WTC11 (cell line): ENCODE data around the gene EIF4H. TPM values are rescaled to one million over a fixed set of nuclear protein-coding genes. Genes with fewer than 3 reads are reported as not detected.

Experiments
- ATAC-seq: fragments of 200-7000 bp; cut with Tn5 transposase; 2 replicates; pipeline ENCODE4 v1.10.0; 2021; ENCODE audit warnings: mild to moderate bottlenecking, moderate library complexity
- CTCF ChIA-PET: fragments of 300-600 bp; sonication (Branson Sonifier 250); formaldehyde crosslinking; loops from one replicate; lab custom pipeline; 2021; ENCODE audit warnings: antibody characterized with exemption; lab: Charles Lee
- POLR2A ChIA-PET: fragments of 350-600 bp; sonication (Branson Sonifier 250); formaldehyde crosslinking; loops from one replicate; lab custom pipeline; 2021; ENCODE audit warnings: antibody characterized with exemption; lab: Charles Lee
- DNase-seq: peaks from one replicate; pipeline ENCODE4 v3.0.0; 2021; ENCODE audit warnings: low spot score
- H3K27ac Mint-ChIP-seq: 2 replicates; pipeline ENCODE4 v1.8.0; 2021; ENCODE audit warnings: mixed read lengths
- H3K27me3 Mint-ChIP-seq: 2 replicates; pipeline ENCODE4 v1.8.0; 2021; ENCODE audit warnings: low read depth, mild to moderate bottlenecking, moderate library complexity, mixed read lengths
- H3K36me3 Mint-ChIP-seq: 2 replicates; pipeline ENCODE4 v1.8.0; 2021; ENCODE audit warnings: mixed read lengths
- H3K4me1 Mint-ChIP-seq: 2 replicates; pipeline ENCODE4 v1.8.0; 2022; ENCODE audit warnings: mixed read lengths
- H3K4me3 Mint-ChIP-seq: 2 replicates; pipeline ENCODE4 v1.8.0; 2021; ENCODE audit warnings: mild to moderate bottlenecking, moderate library complexity, mixed read lengths
- H3K9me3 Mint-ChIP-seq: 2 replicates; pipeline ENCODE4 v1.8.0; 2021; ENCODE audit warnings: mixed read lengths
- ATF1 ChIP-seq: sonication (generic); formaldehyde crosslinking; IDR thresholded peaks from 2 replicates; pipeline ENCODE4 v1.8.1; 2023; ENCODE audit warnings: mild to moderate bottlenecking, moderate library complexity, missing genetic modification reagents
- IRF2 ChIP-seq: sonication (generic); formaldehyde crosslinking; IDR thresholded peaks from 2 replicates; pipeline ENCODE4 v1.8.0; 2022; ENCODE audit warnings: low read depth, missing genetic modification reagents, borderline replicate concordance
- JUN ChIP-seq: sonication (generic); formaldehyde crosslinking; IDR thresholded peaks from 2 replicates; pipeline ENCODE4 v1.8.0; 2023; ENCODE audit warnings: mild to moderate bottlenecking, missing genetic modification reagents
- NR2C2 ChIP-seq: sonication (generic); formaldehyde crosslinking; IDR thresholded peaks from 2 replicates; pipeline ENCODE4 v1.8.0; 2022; ENCODE audit warnings: mild to moderate bottlenecking, missing genetic modification reagents
- RELA ChIP-seq: sonication (generic); formaldehyde crosslinking; IDR thresholded peaks from 2 replicates; pipeline ENCODE4 v1.8.1; 2022; ENCODE audit warnings: missing genetic modification reagents, mild to moderate bottlenecking, borderline replicate concordance
- SMAD4 ChIP-seq: sonication (generic); formaldehyde crosslinking; IDR thresholded peaks from 2 replicates; pipeline ENCODE4 v1.8.0; 2022; ENCODE audit warnings: mild to moderate bottlenecking, missing genetic modification reagents
- SOX15 ChIP-seq: fragments of 250-450 bp; sonication (Bioruptor Pico); IDR thresholded peaks from 2 replicates; pipeline ENCODE4 v1.9.0; 2021; ENCODE audit warnings: mild to moderate bottlenecking
- SP1 ChIP-seq: sonication (generic); formaldehyde crosslinking; conservative IDR thresholded peaks from 2 replicates; pipeline ENCODE4 v1.8.1; 2022; ENCODE audit warnings: missing genetic modification reagents
- TCF7 ChIP-seq: sonication (generic); formaldehyde crosslinking; IDR thresholded peaks from 2 replicates; pipeline ENCODE4 v1.8.0; 2022; ENCODE audit warnings: mild to moderate bottlenecking, low read depth, missing genetic modification reagents, moderate library complexity
- TEAD1 ChIP-seq: sonication (generic); formaldehyde crosslinking; IDR thresholded peaks from 2 replicates; pipeline ENCODE4 v1.8.0; 2022; ENCODE audit warnings: mild to moderate bottlenecking, missing genetic modification reagents
- ZNF121 ChIP-seq: sonication (generic); formaldehyde crosslinking; IDR thresholded peaks from 2 replicates; pipeline ENCODE4 v1.8.0; 2023; ENCODE audit warnings: missing genetic modification reagents
- ZNF317 ChIP-seq: sonication (generic); formaldehyde crosslinking; IDR thresholded peaks from 2 replicates; pipeline ENCODE4 v1.8.1; 2023; ENCODE audit warnings: low read depth, mild to moderate bottlenecking, moderate library complexity, missing genetic modification reagents, borderline replicate concordance
- total RNA-seq: library from RNA; stranded (reverse); gene quantifications from 3 replicates; pipeline ENCODE4 v1.2.3, GENCODE V29; 2021
- TF ChIP-seq, protein P1 (sequence below): sonication (generic); formaldehyde crosslinking; IDR thresholded peaks from 2 replicates; pipeline ENCODE4 v1.8.1; 2023; ENCODE audit warnings: mild to moderate bottlenecking, missing genetic modification reagents, borderline replicate concordance
- TF ChIP-seq, protein P2 (sequence below): sonication (generic); formaldehyde crosslinking; IDR thresholded peaks from 2 replicates; pipeline ENCODE4 v1.8.0; 2022; ENCODE audit warnings: mild to moderate bottlenecking, missing genetic modification reagents
- TF ChIP-seq, protein P3 (sequence below): fragments of 250-450 bp; sonication (Bioruptor Pico); IDR thresholded peaks from 2 replicates; pipeline ENCODE4 v1.9.0; 2021; ENCODE audit warnings: mild to moderate bottlenecking
- TF ChIP-seq, protein P4 (sequence below): fragments of 250-450 bp; sonication (Bioruptor Pico); IDR thresholded peaks from 2 replicates; pipeline ENCODE4 v1.9.0; 2021; ENCODE audit warnings: mild to moderate bottlenecking
- TF ChIP-seq, protein P5 (sequence below): sonication (generic); formaldehyde crosslinking; IDR thresholded peaks from 2 replicates; pipeline ENCODE4 v1.8.1; 2022; ENCODE audit warnings: mild to moderate bottlenecking, moderate library complexity, missing genetic modification reagents
- TF ChIP-seq, protein P6 (sequence below): sonication (generic); formaldehyde crosslinking; IDR thresholded peaks from 2 replicates; pipeline ENCODE4 v1.8.1; 2023; ENCODE audit warnings: mild to moderate bottlenecking, moderate library complexity, missing genetic modification reagents
- TF ChIP-seq, protein P7 (sequence below): sonication (generic); formaldehyde crosslinking; IDR thresholded peaks from 2 replicates; pipeline ENCODE4 v1.8.1; 2023; ENCODE audit warnings: mild to moderate bottlenecking, missing genetic modification reagents
- TF ChIP-seq, protein P8 (sequence below): fragments of 250-450 bp; sonication (Bioruptor Pico); IDR thresholded peaks from 2 replicates; pipeline ENCODE4 v1.8.0; 2021; ENCODE audit warnings: mild to moderate bottlenecking

EIF4H gene
- total RNA-seq, 1 experiment from 2014 or later: 355 TPM

DNA sequence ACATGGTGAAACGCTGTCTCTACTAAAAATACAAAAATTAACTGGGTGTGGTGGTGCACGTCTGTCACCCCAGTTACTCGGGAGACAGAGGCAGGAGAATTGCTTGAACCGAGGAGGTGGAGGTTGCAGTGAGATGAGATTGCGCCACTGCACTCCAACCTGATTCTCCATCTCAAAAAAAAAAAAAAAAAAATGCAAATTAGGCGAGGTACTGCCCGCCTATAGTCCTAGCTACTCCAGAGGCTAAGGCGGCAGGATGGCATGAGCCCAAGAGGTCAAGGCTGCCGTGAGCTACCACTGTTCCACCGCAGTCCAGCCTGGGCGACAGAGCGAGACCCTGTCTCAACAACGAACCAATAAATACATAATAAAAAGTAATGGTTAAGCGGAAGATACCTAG lies 1.1 kb upstream of the EIF4H start:
- ATAC-seq (peak; percentile 47), DNase-seq (no peak)
- Mint-ChIP-seq H3K4me3 (peak overlapping the region; percentile 83), H3K27ac (peak overlapping the region; percentile 93), H3K27me3 (no peaks in the 10 kb centered on the region), H3K36me3 (peaks cover 13% of the 10 kb centered on the region), H3K9me3 (no peaks in the 10 kb centered on the region), H3K4me1 (peaks cover 41% of the 10 kb centered on the region)
- TF ChIP-seq ZNF121 (CRISPR knock-in tag) (peak; percentile 92), SP1 (no peak), TEAD1 (no peak), JUN (CRISPR knock-in tag) (no peak)
- TF ChIP-seq, protein P1, sequence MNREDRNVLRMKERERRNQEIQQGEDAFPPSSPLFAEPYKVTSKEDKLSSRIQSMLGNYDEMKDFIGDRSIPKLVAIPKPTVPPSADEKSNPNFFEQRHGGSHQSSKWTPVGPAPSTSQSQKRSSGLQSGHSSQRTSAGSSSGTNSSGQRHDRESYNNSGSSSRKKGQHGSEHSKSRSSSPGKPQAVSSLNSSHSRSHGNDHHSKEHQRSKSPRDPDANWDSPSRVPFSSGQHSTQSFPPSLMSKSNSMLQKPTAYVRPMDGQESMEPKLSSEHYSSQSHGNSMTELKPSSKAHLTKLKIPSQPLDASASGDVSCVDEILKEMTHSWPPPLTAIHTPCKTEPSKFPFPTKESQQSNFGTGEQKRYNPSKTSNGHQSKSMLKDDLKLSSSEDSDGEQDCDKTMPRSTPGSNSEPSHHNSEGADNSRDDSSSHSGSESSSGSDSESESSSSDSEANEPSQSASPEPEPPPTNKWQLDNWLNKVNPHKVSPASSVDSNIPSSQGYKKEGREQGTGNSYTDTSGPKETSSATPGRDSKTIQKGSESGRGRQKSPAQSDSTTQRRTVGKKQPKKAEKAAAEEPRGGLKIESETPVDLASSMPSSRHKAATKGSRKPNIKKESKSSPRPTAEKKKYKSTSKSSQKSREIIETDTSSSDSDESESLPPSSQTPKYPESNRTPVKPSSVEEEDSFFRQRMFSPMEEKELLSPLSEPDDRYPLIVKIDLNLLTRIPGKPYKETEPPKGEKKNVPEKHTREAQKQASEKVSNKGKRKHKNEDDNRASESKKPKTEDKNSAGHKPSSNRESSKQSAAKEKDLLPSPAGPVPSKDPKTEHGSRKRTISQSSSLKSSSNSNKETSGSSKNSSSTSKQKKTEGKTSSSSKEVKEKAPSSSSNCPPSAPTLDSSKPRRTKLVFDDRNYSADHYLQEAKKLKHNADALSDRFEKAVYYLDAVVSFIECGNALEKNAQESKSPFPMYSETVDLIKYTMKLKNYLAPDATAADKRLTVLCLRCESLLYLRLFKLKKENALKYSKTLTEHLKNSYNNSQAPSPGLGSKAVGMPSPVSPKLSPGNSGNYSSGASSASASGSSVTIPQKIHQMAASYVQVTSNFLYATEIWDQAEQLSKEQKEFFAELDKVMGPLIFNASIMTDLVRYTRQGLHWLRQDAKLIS (CRISPR knock-in tag): no peak
- CTCF ChIA-PET: interaction anchor here (0.6 to 3.2 kb wide), 7 partner anchors 10 to 108 kb away, joined by 3 to 15 read pairs (median 5); no protein-coding TSS in a partner anchor
- POLR2A ChIA-PET: interaction anchor here (0.6 to 1.5 kb wide), 2 partner anchors 9 to 402 kb away, joined by 3 to 5 read pairs; no protein-coding TSS in a partner anchor

DNA sequence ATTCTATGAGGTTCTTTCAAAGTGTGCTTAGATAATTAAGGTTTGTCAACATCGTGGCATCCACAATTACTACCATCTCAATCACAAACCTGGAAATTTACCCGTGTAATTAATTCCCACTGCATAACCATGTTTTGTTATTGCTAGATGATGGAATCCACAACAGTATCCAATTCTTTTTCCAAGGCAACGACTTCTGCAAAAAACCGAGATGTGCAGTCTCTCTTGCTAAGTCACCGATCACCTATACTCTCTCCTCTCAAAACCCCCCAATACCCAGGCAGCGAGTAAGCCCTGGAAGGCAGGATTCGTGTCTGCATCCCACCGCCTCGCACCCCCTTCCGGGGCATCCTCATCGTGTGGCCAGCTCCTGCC lies 678 bp upstream of the EIF4H start:
- POLR2A ChIA-PET: interaction anchor here (0.6 to 1.7 kb wide), 4 partner anchors 9 to 403 kb away, joined by 3 to 6 read pairs (median 4); partner anchors contain the start of gene LIMK1
- ATAC-seq (peak; percentile 34), DNase-seq (no peak)
- H3K27ac Mint-ChIP-seq: peak overlapping the region; percentile 93
- peaks cover 13% of the 10 kb centered on the region for H3K36me3 Mint-ChIP-seq
- peak overlapping the region; percentile 83 for H3K4me3 Mint-ChIP-seq
- H3K9me3 Mint-ChIP-seq: no peaks in the 10 kb centered on the region
- H3K27me3 Mint-ChIP-seq: no peaks in the 10 kb centered on the region
- H3K4me1 Mint-ChIP-seq: peaks cover 42% of the 10 kb centered on the region
- CTCF ChIA-PET: interaction anchor here (0.6 to 3.2 kb wide), 8 partner anchors 9 to 108 kb away, joined by 3 to 15 read pairs (median 5); no protein-coding TSS in a partner anchor
- TF ChIP-seq, protein P2, sequence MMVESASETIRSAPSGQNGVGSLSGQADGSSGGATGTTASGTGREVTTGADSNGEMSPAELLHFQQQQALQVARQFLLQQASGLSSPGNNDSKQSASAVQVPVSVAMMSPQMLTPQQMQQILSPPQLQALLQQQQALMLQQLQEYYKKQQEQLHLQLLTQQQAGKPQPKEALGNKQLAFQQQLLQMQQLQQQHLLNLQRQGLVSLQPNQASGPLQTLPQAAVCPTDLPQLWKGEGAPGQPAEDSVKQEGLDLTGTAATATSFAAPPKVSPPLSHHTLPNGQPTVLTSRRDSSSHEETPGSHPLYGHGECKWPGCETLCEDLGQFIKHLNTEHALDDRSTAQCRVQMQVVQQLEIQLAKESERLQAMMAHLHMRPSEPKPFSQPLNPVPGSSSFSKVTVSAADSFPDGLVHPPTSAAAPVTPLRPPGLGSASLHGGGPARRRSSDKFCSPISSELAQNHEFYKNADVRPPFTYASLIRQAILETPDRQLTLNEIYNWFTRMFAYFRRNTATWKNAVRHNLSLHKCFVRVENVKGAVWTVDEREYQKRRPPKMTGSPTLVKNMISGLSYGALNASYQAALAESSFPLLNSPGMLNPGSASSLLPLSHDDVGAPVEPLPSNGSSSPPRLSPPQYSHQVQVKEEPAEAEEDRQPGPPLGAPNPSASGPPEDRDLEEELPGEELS (CRISPR knock-in tag): no peak
- TF ChIP-seq, protein P3, sequence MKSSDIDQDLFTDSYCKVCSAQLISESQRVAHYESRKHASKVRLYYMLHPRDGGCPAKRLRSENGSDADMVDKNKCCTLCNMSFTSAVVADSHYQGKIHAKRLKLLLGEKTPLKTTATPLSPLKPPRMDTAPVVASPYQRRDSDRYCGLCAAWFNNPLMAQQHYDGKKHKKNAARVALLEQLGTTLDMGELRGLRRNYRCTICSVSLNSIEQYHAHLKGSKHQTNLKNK (CRISPR knock-in tag): no peak
- TF ChIP-seq NR2C2 (CRISPR knock-in tag) (no peak), IRF2 (no peak), ATF1 (CRISPR knock-in tag) (no peak), RELA (CRISPR knock-in tag) (no peak), SMAD4 (CRISPR knock-in tag) (no peak), ZNF317 (CRISPR knock-in tag) (no peak), SOX15 (CRISPR knock-in tag) (no peak), TCF7 (CRISPR knock-in tag) (no peak)
- TF ChIP-seq, protein P4, sequence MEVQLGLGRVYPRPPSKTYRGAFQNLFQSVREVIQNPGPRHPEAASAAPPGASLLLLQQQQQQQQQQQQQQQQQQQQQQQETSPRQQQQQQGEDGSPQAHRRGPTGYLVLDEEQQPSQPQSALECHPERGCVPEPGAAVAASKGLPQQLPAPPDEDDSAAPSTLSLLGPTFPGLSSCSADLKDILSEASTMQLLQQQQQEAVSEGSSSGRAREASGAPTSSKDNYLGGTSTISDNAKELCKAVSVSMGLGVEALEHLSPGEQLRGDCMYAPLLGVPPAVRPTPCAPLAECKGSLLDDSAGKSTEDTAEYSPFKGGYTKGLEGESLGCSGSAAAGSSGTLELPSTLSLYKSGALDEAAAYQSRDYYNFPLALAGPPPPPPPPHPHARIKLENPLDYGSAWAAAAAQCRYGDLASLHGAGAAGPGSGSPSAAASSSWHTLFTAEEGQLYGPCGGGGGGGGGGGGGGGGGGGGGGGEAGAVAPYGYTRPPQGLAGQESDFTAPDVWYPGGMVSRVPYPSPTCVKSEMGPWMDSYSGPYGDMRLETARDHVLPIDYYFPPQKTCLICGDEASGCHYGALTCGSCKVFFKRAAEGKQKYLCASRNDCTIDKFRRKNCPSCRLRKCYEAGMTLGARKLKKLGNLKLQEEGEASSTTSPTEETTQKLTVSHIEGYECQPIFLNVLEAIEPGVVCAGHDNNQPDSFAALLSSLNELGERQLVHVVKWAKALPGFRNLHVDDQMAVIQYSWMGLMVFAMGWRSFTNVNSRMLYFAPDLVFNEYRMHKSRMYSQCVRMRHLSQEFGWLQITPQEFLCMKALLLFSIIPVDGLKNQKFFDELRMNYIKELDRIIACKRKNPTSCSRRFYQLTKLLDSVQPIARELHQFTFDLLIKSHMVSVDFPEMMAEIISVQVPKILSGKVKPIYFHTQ (CRISPR knock-in tag): no peak
- TF ChIP-seq, protein P5, sequence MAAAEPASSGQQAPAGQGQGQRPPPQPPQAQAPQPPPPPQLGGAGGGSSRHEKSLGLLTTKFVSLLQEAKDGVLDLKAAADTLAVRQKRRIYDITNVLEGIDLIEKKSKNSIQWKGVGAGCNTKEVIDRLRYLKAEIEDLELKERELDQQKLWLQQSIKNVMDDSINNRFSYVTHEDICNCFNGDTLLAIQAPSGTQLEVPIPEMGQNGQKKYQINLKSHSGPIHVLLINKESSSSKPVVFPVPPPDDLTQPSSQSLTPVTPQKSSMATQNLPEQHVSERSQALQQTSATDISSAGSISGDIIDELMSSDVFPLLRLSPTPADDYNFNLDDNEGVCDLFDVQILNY: no peak
- TF ChIP-seq, protein P6, sequence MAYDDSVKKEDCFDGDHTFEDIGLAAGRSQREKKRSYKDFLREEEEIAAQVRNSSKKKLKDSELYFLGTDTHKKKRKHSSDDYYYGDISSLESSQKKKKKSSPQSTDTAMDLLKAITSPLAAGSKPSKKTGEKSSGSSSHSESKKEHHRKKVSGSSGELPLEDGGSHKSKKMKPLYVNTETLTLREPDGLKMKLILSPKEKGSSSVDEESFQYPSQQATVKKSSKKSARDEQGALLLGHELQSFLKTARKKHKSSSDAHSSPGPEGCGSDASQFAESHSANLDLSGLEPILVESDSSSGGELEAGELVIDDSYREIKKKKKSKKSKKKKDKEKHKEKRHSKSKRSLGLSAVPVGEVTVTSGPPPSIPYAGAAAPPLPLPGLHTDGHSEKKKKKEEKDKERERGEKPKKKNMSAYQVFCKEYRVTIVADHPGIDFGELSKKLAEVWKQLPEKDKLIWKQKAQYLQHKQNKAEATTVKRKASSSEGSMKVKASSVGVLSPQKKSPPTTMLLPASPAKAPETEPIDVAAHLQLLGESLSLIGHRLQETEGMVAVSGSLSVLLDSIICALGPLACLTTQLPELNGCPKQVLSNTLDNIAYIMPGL (CRISPR knock-in tag): no peak
- TF ChIP-seq, protein P7, sequence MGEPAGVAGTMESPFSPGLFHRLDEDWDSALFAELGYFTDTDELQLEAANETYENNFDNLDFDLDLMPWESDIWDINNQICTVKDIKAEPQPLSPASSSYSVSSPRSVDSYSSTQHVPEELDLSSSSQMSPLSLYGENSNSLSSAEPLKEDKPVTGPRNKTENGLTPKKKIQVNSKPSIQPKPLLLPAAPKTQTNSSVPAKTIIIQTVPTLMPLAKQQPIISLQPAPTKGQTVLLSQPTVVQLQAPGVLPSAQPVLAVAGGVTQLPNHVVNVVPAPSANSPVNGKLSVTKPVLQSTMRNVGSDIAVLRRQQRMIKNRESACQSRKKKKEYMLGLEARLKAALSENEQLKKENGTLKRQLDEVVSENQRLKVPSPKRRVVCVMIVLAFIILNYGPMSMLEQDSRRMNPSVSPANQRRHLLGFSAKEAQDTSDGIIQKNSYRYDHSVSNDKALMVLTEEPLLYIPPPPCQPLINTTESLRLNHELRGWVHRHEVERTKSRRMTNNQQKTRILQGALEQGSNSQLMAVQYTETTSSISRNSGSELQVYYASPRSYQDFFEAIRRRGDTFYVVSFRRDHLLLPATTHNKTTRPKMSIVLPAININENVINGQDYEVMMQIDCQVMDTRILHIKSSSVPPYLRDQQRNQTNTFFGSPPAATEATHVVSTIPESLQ (CRISPR knock-in tag): no peak
- TF ChIP-seq, protein P8, sequence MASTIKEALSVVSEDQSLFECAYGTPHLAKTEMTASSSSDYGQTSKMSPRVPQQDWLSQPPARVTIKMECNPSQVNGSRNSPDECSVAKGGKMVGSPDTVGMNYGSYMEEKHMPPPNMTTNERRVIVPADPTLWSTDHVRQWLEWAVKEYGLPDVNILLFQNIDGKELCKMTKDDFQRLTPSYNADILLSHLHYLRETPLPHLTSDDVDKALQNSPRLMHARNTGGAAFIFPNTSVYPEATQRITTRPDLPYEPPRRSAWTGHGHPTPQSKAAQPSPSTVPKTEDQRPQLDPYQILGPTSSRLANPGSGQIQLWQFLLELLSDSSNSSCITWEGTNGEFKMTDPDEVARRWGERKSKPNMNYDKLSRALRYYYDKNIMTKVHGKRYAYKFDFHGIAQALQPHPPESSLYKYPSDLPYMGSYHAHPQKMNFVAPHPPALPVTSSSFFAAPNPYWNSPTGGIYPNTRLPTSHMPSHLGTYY (CRISPR knock-in tag): no peak
